Endodermal cell (in vitro differentiated cells): ENCODE data around the gene FBXW7. TPM values are rescaled to one million over a fixed set of nuclear protein-coding genes. Genes with fewer than 3 reads are reported as not detected.

ENCODE experiments used
- DNase-seq: peaks from one replicate; pipeline ENCODE4 v3.0.0-alpha.2; 2017
- H3K27ac ChIP-seq: 2 replicates; pipeline ENCODE4 v1.5.1; 2013; ENCODE audit warnings: mild to moderate bottlenecking, low read depth, low read length, moderate library complexity
- H3K27me3 ChIP-seq: 2 replicates; pipeline ENCODE4 v1.6.1; 2013; ENCODE audit warnings: mild to moderate bottlenecking, low read length, moderate library complexity; ENCODE audit not compliant: insufficient read depth, control insufficient read depth, poor library complexity, severe bottlenecking
- H3K36me3 ChIP-seq: 2 replicates; pipeline ENCODE4 v1.7.0; 2013; ENCODE audit warnings: mild to moderate bottlenecking, low read length, moderate library complexity; ENCODE audit not compliant: control insufficient read depth, insufficient read depth
- H3K4me1 ChIP-seq: one replicate; pipeline ENCODE4 v1.7.0; 2013; ENCODE audit warnings: low read length; ENCODE audit not compliant: control insufficient read depth, insufficient read depth
- H3K4me3 ChIP-seq: 2 replicates; pipeline ENCODE4 v1.5.1; 2013; ENCODE audit warnings: mild to moderate bottlenecking, low read length, moderate library complexity
- H3K9ac ChIP-seq: 2 replicates; pipeline ENCODE4 v1.6.1; 2013; ENCODE audit warnings: mild to moderate bottlenecking, low read length, moderate library complexity; ENCODE audit not compliant: poor library complexity, severe bottlenecking; ENCODE audit errors: extremely low read depth
- H3K9me3 ChIP-seq: 2 replicates; pipeline ENCODE4 v1.6.1; 2013; ENCODE audit warnings: mild to moderate bottlenecking, low read length, moderate library complexity; ENCODE audit not compliant: control insufficient read depth
- H3K27ac Mint-ChIP-seq: 2 replicates; pipeline ENCODE4 v1.8.0; 2020; ENCODE audit warnings: mixed read lengths
- H3K27me3 Mint-ChIP-seq: 2 replicates; pipeline ENCODE4 v1.8.0; 2021; ENCODE audit warnings: mild to moderate bottlenecking, mixed read lengths; ENCODE audit not compliant: insufficient read depth
- H3K36me3 Mint-ChIP-seq: 2 replicates; pipeline ENCODE4 v1.8.0; 2020; ENCODE audit warnings: low read depth, mixed read lengths
- H3K4me1 Mint-ChIP-seq: 2 replicates; pipeline ENCODE4 v1.8.0; 2020; ENCODE audit warnings: mixed read lengths
- H3K4me3 Mint-ChIP-seq: 2 replicates; pipeline ENCODE4 v1.8.0; 2020; ENCODE audit warnings: mild to moderate bottlenecking, moderate library complexity, mixed read lengths
- H3K9me3 Mint-ChIP-seq: 2 replicates; pipeline ENCODE4 v1.8.0; 2020; ENCODE audit warnings: mild to moderate bottlenecking, mixed read lengths
- WGBS, 2 experiments: methylation state at CpG; one replicate each; pipeline versions ENCODE4 v1.1.5 to v1.1.7; 2013; ENCODE audit warnings: missing lambda C conversion rate in 2 of 2, mixed read lengths in 1 of 2; ENCODE audit not compliant: insufficient coverage in 1 of 2, insufficient read length in 1 of 2; 5-methylcytosine and 5-hydroxymethylcytosine counted together
- total RNA-seq, 2 donors: library from RNA; stranded (reverse); fragmentation: NEBNext Ultra II Directional in 1 of 2; extraction: Animal tissue kit (Norgen Biotek cat#: 25700) in 1 of 2; gene quantifications; 2 replicates in 1 of 2; 3 replicates in 1 of 2; pipeline ENCODE4 v1.2.1, GENCODE V29; 2021
- TF ChIP-seq, protein P1 (sequence below): fragments of 200-600 bp; sonication (generic); conservative IDR thresholded peaks from 2 replicates; pipeline ENCODE4 v1.5.0; 2021; ENCODE audit warnings: antibody characterized with exemption, mild to moderate bottlenecking

Gene FBXW7
- total RNA-seq, 2 donors from 2014 or later: 34.3 to 34.4 TPM

DNA sequence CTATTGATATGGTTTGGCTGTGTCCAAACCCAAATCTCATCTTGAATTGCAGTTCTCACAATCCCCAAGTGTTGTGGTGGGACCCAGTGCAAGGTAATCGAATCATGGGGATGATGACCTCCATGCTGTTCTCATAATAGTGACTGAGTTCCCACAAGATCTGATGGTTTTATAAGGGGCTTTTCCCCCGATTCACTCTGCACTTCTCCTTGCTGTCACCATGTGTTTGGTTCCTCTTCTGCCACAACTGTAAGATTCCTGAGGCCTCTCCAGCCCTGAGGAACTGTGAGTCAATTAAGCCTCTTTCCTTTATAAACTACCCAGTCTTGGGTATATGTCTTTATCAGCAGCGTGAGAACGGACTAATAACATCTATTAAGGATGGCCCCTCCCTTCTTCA is 68.8 kb downstream of the FBXW7 start:
- WGBS, 2 experiments: 91 to 93% methylated on average over 4 of the region's 4 CpGs
- Histone ChIP-seq H3K27ac (no peak overlapping the region), H3K4me1 (no peaks in the 10 kb centered on the region), H3K9me3 (no peaks in the 10 kb centered on the region), H3K27me3 (no peaks in the 10 kb centered on the region), H3K36me3 (no peaks in the 10 kb centered on the region), H3K9ac (no peak overlapping the region), H3K4me3 (no peak overlapping the region)
- Mint-ChIP-seq H3K36me3 (no peaks in the 10 kb centered on the region), H3K27ac (no peak overlapping the region), H3K4me1 (peaks cover 21% of the 10 kb centered on the region), H3K9me3 (no peaks in the 10 kb centered on the region), H3K27me3 (no peaks in the 10 kb centered on the region), H3K4me3 (no peak overlapping the region)
- TF ChIP-seq, protein P1, sequence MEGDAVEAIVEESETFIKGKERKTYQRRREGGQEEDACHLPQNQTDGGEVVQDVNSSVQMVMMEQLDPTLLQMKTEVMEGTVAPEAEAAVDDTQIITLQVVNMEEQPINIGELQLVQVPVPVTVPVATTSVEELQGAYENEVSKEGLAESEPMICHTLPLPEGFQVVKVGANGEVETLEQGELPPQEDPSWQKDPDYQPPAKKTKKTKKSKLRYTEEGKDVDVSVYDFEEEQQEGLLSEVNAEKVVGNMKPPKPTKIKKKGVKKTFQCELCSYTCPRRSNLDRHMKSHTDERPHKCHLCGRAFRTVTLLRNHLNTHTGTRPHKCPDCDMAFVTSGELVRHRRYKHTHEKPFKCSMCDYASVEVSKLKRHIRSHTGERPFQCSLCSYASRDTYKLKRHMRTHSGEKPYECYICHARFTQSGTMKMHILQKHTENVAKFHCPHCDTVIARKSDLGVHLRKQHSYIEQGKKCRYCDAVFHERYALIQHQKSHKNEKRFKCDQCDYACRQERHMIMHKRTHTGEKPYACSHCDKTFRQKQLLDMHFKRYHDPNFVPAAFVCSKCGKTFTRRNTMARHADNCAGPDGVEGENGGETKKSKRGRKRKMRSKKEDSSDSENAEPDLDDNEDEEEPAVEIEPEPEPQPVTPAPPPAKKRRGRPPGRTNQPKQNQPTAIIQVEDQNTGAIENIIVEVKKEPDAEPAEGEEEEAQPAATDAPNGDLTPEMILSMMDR: no peak
- no peak for DNase-seq

DNA sequence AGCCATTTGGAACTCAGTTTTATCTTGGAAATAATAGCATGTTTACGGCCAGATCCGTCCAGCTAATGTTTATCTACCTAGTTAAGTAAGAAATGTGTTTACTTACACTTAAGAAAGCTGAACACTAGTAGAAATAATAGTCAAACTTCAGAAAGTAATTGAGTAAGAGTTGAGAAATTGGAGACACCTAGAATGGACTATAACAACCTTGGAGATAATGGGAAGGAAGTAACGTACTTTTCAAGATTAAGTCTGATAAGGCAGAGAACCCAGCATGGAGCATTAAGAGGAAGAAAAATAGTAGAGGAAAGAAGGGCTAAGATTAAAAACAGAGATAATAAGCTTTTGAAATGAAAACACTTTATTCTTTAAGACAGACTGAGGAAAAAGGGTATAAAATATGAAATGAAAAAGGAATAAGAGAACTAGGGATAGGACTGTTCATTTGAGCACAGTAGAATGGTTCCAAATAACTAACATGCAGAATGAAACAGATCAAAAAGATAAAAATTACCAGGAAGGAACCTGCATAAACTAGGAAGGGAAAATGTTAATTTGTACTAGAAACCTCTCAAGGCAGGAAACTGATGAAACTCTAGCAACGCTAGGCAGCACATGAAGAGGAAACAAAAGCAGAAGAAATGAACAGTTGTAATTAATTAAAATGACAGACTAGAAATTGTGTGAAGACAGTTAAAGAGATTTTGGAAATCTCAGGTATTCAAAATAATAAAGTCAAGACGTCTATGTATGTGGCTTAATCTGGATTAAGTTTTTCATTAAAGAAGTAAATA is 71.7 kb downstream of the FBXW7 start:
- 78 to 94% methylated on average over 5 of the region's 5 CpGs for WGBS, 2 experiments
- H3K36me3 ChIP-seq: no peaks in the 10 kb centered on the region
- no peak for DNase-seq
- H3K36me3 Mint-ChIP-seq: no peaks in the 10 kb centered on the region
- no peak overlapping the region for H3K9ac ChIP-seq
- TF ChIP-seq, protein P1: no peak
- H3K4me1 ChIP-seq: no peaks in the 10 kb centered on the region
- H3K27ac ChIP-seq: no peak overlapping the region
- H3K9me3 Mint-ChIP-seq: no peaks in the 10 kb centered on the region
- no peaks in the 10 kb centered on the region for H3K9me3 ChIP-seq
- H3K4me3 ChIP-seq: no peak overlapping the region
- peak overlapping the region; percentile 13 for H3K27ac Mint-ChIP-seq
- no peaks in the 10 kb centered on the region for H3K27me3 ChIP-seq
- no peaks in the 10 kb centered on the region for H3K27me3 Mint-ChIP-seq
- no peak overlapping the region for H3K4me3 Mint-ChIP-seq
- H3K4me1 Mint-ChIP-seq: peaks cover 23% of the 10 kb centered on the region

DNA sequence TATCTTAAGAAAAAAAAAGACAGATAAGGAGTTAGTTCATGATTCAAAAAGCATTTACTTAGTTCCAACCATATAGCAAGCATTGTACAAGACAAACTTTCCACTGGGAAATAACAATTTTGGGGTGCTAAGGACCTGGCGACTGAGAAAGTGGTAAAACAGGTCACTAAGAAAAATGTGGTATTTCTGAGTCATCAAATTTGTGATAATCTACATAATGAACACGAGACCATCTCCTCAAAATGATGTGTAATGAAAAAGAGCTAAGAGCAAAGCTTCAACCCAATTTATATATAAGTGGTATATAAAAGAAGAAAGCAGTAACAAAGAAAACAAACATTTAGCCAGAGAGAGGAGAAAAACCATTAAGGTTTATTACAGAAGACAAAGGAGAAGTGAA is 72.3 kb downstream of the FBXW7 start:
- Mint-ChIP-seq H3K4me3 (no peak overlapping the region), H3K9me3 (no peaks in the 10 kb centered on the region), H3K4me1 (peaks cover 23% of the 10 kb centered on the region), H3K36me3 (no peaks in the 10 kb centered on the region), H3K27me3 (no peaks in the 10 kb centered on the region), H3K27ac (peak overlapping the region; percentile 13)
- Histone ChIP-seq H3K27ac (no peak overlapping the region), H3K9me3 (no peaks in the 10 kb centered on the region), H3K4me1 (no peaks in the 10 kb centered on the region), H3K9ac (no peak overlapping the region), H3K4me3 (no peak overlapping the region), H3K36me3 (no peaks in the 10 kb centered on the region), H3K27me3 (no peaks in the 10 kb centered on the region)
- 87 to 100% methylated on average over 1 to 2 of the region's 2 CpGs for WGBS, 2 experiments
- DNase-seq: no peak
- TF ChIP-seq, protein P1: no peak
